ENCODE results near the gene EEF2K.

EEF2K gene

GRCh38 chr16:22183335-22183734 is 22.7 kb upstream of the EEF2K start:
- TF ChIP-seq POLR2AphosphoS5 (IDR thresholded peaks at IDR 0.05; ENCODE audit: low read depth, low read length) (no peak), SIN3A (IDR thresholded peaks at IDR 0.05; ENCODE audit: borderline replicate concordance, insufficient read depth, low read length) (no peak), TAF1 (IDR thresholded peaks at IDR 0.05; ENCODE audit: borderline replicate concordance, insufficient read depth, low read length) (no peak), FOXP2 (optimal IDR thresholded peaks at IDR 0.05; ENCODE audit: borderline replicate concordance, extremely low read depth, extremely low read length, insufficient read depth) (no peak)

- TF ChIP-seq POLR2AphosphoS5 (IDR thresholded peaks at IDR 0.05; ENCODE audit: low read depth, low read length) (no peak), SIN3A (IDR thresholded peaks at IDR 0.05; ENCODE audit: borderline replicate concordance, insufficient read depth, low read length) (no peak)
Measured at GRCh38 chr16:22183901-22184614, 22.0 kb upstream of the EEF2K start.

DNA sequence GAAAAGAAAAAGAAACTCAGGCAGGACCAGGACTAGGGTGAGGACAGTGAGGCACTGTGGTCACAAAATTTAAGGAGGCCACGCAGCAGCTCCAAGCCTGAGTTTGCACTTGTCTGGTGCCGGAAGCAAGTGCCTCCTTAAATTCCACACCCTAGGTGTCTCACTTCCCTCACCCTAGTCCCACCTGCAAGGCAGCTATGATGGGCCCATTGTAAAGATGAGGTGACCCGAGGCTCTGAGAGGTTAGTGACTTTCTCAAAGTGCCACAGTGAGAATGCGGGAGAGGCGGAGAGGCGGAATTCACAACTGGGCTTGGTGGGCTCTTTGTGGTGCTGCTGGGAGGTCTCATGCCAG is 21.5 kb upstream of the EEF2K start:
- TF ChIP-seq REST (IDR thresholded peaks at IDR 0.05; ENCODE audit: insufficient read depth in 1 of 2, low read depth in 2 of 2, low read length in 2 of 2) (no peak), POLR2AphosphoS5 (IDR thresholded peaks at IDR 0.05; ENCODE audit: low read depth, low read length) (no peak), FOXP2 (optimal IDR thresholded peaks at IDR 0.05; ENCODE audit: borderline replicate concordance, extremely low read depth, extremely low read length, insufficient read depth) (no peak), SIN3A (IDR thresholded peaks at IDR 0.05; ENCODE audit: borderline replicate concordance, insufficient read depth, low read length) (no peak), TAF1 (IDR thresholded peaks at IDR 0.05; ENCODE audit: borderline replicate concordance, insufficient read depth, low read length) (no peak)

DNA sequence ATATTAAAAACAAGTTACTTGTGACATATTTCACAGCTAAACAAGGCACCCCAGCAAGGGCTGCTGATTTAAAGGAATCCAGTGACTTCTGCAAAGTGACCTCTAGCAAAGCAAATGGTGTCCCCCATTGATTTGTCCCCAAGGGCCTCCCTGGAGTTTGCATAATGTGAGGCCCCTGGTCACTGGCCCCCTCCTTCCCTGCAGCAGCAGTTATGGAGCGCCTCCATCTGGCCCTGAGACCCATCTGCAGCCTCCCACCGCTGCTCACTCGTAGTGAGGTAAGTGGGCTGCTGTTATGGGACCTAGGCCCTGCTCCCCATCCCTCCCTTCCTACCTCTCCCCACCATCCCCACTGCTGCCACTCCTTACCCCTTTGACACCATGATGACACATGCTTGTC is 19.6 kb upstream of the EEF2K start:
- TF ChIP-seq SIN3A (IDR thresholded peaks at IDR 0.05; ENCODE audit: borderline replicate concordance, insufficient read depth, low read length) (no peak), TAF1 (IDR thresholded peaks at IDR 0.05; ENCODE audit: borderline replicate concordance, insufficient read depth, low read length) (no peak), FOXP2 (optimal IDR thresholded peaks at IDR 0.05; ENCODE audit: borderline replicate concordance, extremely low read depth, extremely low read length, insufficient read depth) (no peak), POLR2AphosphoS5 (IDR thresholded peaks at IDR 0.05; ENCODE audit: low read depth, low read length) (no peak), REST (IDR thresholded peaks at IDR 0.05; ENCODE audit: insufficient read depth in 1 of 2, low read depth in 2 of 2, low read length in 2 of 2) (no peak)

DNA sequence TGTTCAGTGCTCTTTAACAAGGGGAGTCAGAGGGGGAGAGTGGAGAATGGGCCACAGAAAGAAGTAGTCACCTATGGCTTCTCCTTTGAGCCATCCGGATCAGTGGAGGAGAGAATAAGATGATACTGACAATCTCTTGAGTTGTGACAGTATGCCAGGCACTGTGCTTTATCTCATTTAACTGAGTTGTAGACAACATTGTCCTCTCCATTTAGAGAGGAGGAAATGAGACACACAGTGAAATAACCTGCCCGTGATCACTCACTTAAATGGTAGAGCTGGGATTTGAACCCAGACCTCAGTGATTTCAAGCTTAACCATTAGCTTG is 17.8 kb upstream of the EEF2K start:
- TF ChIP-seq POLR2AphosphoS5 (IDR thresholded peaks at IDR 0.05; ENCODE audit: low read depth, low read length) (no peak), SIN3A (IDR thresholded peaks at IDR 0.05; ENCODE audit: borderline replicate concordance, insufficient read depth, low read length) (no peak), TAF1 (IDR thresholded peaks at IDR 0.05; ENCODE audit: borderline replicate concordance, insufficient read depth, low read length) (no peak), REST (IDR thresholded peaks at IDR 0.05; ENCODE audit: insufficient read depth in 1 of 2, low read depth in 2 of 2, low read length in 2 of 2) (no peak), FOXP2 (optimal IDR thresholded peaks at IDR 0.05; ENCODE audit: borderline replicate concordance, extremely low read depth, extremely low read length, insufficient read depth) (no peak)

DNA sequence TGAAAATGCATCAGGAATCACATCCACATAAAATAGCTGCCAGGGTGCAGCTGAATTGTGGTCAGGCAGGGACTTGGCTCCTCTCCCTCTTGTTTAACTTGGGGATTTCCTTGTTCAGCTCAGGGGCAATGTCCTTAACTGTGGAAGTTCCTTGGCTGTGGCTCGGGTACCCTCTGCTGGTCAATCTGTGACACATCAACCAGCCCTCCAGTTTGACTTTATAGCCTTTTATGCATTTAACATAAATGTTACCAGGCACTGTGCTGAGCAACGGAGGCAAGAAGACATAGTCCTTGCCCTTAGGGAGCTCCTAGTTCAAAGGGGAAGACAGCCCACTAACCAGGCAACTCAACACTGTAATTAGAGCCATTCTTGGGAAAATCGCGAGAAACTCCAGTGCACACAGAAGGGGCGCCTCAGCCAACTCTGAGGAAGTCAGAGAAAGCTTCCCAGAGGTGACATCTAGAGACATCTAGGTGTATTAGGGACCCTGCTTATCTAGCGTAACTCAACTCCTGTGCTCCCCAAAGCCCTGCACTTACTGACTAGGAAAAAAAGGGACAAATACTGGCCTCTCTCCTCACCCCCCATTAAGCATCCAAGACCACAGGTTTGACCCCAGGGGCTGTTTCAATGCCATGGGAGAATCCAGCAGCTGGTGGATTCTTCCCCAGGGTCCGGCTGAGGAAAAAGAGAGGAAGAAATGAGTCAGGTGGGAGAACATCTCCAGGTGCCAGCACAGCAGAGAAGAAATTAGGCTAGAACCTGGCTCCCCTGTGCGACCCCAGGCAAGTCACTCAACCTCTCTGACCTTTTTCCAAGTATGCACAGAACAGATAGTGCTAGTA is 17.3 kb upstream of the EEF2K start:
- TF ChIP-seq SIN3A (IDR thresholded peaks at IDR 0.05; ENCODE audit: borderline replicate concordance, insufficient read depth, low read length) (no peak), TAF1 (IDR thresholded peaks at IDR 0.05; ENCODE audit: borderline replicate concordance, insufficient read depth, low read length) (no peak), POLR2AphosphoS5 (IDR thresholded peaks at IDR 0.05; ENCODE audit: low read depth, low read length) (no peak), REST (IDR thresholded peaks at IDR 0.05; ENCODE audit: insufficient read depth in 1 of 2, low read depth in 2 of 2, low read length in 2 of 2) (no peak), FOXP2 (optimal IDR thresholded peaks at IDR 0.05; ENCODE audit: borderline replicate concordance, extremely low read depth, extremely low read length, insufficient read depth) (no peak)
